OCI-M2 (cell line): ENCODE data around the gene BATF.

ENCODE experiments used
- DNase-seq: peaks from one replicate; lab custom pipeline; 2025; ENCODE audit not compliant: unreplicated experiment; lab: John Stamatoyannopoulos, UW

BATF gene

GRCh38 chr14:75531660-75532317 lies 9.5 kb downstream of the BATF start:
- no peak for DNase-seq

- DNase-seq = no peak
Measured at GRCh38 chr14:75533791-75534555, 11.7 kb downstream of the BATF start.

- no peak for DNase-seq
Measured at GRCh38 chr14:75535164-75535898, 13.1 kb downstream of the BATF start.

GRCh38 chr14:75537071-75537470 lies 14.8 kb downstream of the BATF start:
- DNase-seq = no peak

GRCh38 chr14:75539162-75539560 lies 16.9 kb downstream of the BATF start:
- no peak for DNase-seq

- no peak for DNase-seq
Measured at GRCh38 chr14:75539561-75540478, 17.6 kb downstream of the BATF start.

GRCh38 chr14:75540479-75540851 lies 18.2 kb downstream of the BATF start:
- DNase-seq = no peak

- peak; percentile 25 for DNase-seq
Measured at GRCh38 chr14:75542588-75543091, 20.4 kb downstream of the BATF start.

- DNase-seq = no peak
Measured at GRCh38 chr14:75543253-75543652, 21.0 kb downstream of the BATF start.

GRCh38 chr14:75543786-75544185 lies 21.5 kb downstream of the BATF start:
- DNase-seq = no peak

- no peak for DNase-seq
Measured at GRCh38 chr14:75545907-75546306, 23.6 kb downstream of the BATF start.

- no peak for DNase-seq
Measured at GRCh38 chr14:75547552-75548250, 25.4 kb downstream of the BATF start.

GRCh38 chr14:75548544-75548943 lies 26.3 kb downstream of the BATF start:
- no peak for DNase-seq

- no peak for DNase-seq
Measured at GRCh38 chr14:75549169-75549568, 26.9 kb downstream of the BATF start.

- DNase-seq = no peak
Measured at GRCh38 chr14:75551021-75551420, 28.8 kb downstream of the BATF start.

GRCh38 chr14:75553157-75553556 lies 30.9 kb downstream of the BATF start:
- no peak for DNase-seq

- DNase-seq = no peak
Measured at GRCh38 chr14:75553761-75554364, 31.6 kb downstream of the BATF start.

GRCh38 chr14:75554482-75554881 lies 32.2 kb downstream of the BATF start:
- DNase-seq = no peak

GRCh38 chr14:75558440-75558839 lies 36.2 kb downstream of the BATF start:
- no peak for DNase-seq

GRCh38 chr14:75559045-75559444 lies 36.8 kb downstream of the BATF start:
- no peak for DNase-seq
